Measurements from ENCODE around the gene ADTRP.

ADTRP gene

GRCh38 chr6:11772109-11772825 lies 6.3 kb downstream of the ADTRP start:
- no peak for DNase-seq

GRCh38 chr6:11771473-11772048 lies 7.0 kb downstream of the ADTRP start:
- DNase-seq: no peak

- no peak for DNase-seq
Measured at GRCh38 chr6:11770546-11771466, 7.8 kb downstream of the ADTRP start.

GRCh38 chr6:11769811-11770545 lies 8.6 kb downstream of the ADTRP start:
- DNase-seq: no peak

GRCh38 chr6:11769244-11769643 lies 9.4 kb downstream of the ADTRP start:
- DNase-seq: no peak

- DNase-seq: no peak
Measured at GRCh38 chr6:11767978-11768756, 10.4 kb downstream of the ADTRP start.

- no peak for DNase-seq
Measured at GRCh38 chr6:11767458-11767857, 11.1 kb downstream of the ADTRP start.

GRCh38 chr6:11766589-11767450 lies 11.8 kb downstream of the ADTRP start:
- DNase-seq: no peak

GRCh38 chr6:11766043-11766442 lies 12.6 kb downstream of the ADTRP start:
- no peak for DNase-seq

- DNase-seq: no peak
Measured at GRCh38 chr6:11764250-11764604, 14.4 kb downstream of the ADTRP start.

GRCh38 chr6:11763460-11764249 lies 14.9 kb downstream of the ADTRP start:
- no peak for DNase-seq

GRCh38 chr6:11762794-11763459 lies 15.7 kb downstream of the ADTRP start:
- DNase-seq: no peak

- no peak for DNase-seq
Measured at GRCh38 chr6:11761744-11762620, 16.6 kb downstream of the ADTRP start.

- DNase-seq: no peak
Measured at GRCh38 chr6:11760015-11760473, 18.6 kb downstream of the ADTRP start.

GRCh38 chr6:11758878-11759277 lies 19.7 kb downstream of the ADTRP start:
- no peak for DNase-seq

- no peak for DNase-seq
Measured at GRCh38 chr6:11756726-11757125, 21.9 kb downstream of the ADTRP start.

GRCh38 chr6:11756292-11756691 lies 22.3 kb downstream of the ADTRP start:
- no peak for DNase-seq

GRCh38 chr6:11755725-11756124 lies 22.9 kb downstream of the ADTRP start:
- DNase-seq: no peak

All from NCI-H1436 treated with DMSO at 0.1 percent for 48 hours (cell line).